H9 (cell line): ENCODE results near the gene TEAD1. TPM values are rescaled to one million over a fixed set of nuclear protein-coding genes. Genes with fewer than 3 reads are reported as not detected.
A peak's percentile ranks its signal among the peaks of the same experiment; 100 is the strongest.

Experiments used
- DNase-seq: peaks from one replicate; pipeline ENCODE4 v3.0.0-alpha.2; 2017
- H2AFZ ChIP-seq: one replicate; pipeline ENCODE4 v1.6.1; 2013; ENCODE audit warnings: mild to moderate bottlenecking, low read length, control low read depth, moderate library complexity
- H2AK5ac ChIP-seq: 2 replicates; pipeline ENCODE4 v1.6.1; 2013; ENCODE audit warnings: low read length, control low read depth, mixed read lengths; ENCODE audit not compliant: insufficient read length
- H2BK120ac ChIP-seq: one replicate; pipeline ENCODE4 v1.6.1; 2013; ENCODE audit warnings: low read depth, mild to moderate bottlenecking, low read length, control low read depth, inconsistent platforms; ENCODE audit not compliant: poor library complexity, severe bottlenecking
- H2BK12ac ChIP-seq: 2 replicates; pipeline ENCODE4 v1.6.1; 2013; ENCODE audit warnings: low read length, control low read depth, mixed read lengths, low read depth; ENCODE audit not compliant: insufficient read length
- H2BK15ac ChIP-seq: 2 replicates; pipeline ENCODE4 v1.6.1; 2013; ENCODE audit warnings: low read depth, low read length, control low read depth
- H2BK20ac ChIP-seq: one replicate; pipeline ENCODE4 v1.6.1; 2013; ENCODE audit warnings: low read depth, mild to moderate bottlenecking, low read length, control low read depth, inconsistent platforms; ENCODE audit not compliant: poor library complexity, severe bottlenecking
- H2BK5ac ChIP-seq: 2 replicates; pipeline ENCODE4 v1.6.1; 2013; ENCODE audit warnings: low read length, control low read depth, mixed read lengths; ENCODE audit not compliant: insufficient read length
- H3K14ac ChIP-seq: 2 replicates; pipeline ENCODE4 v1.6.1; 2013; ENCODE audit warnings: low read length, control low read depth; ENCODE audit not compliant: insufficient read depth
- H3K18ac ChIP-seq: 2 replicates; pipeline ENCODE4 v1.6.1; 2013; ENCODE audit warnings: low read depth, mild to moderate bottlenecking, mixed read lengths, low read length, control low read depth; ENCODE audit not compliant: insufficient read length
- H3K23ac ChIP-seq: 2 replicates; pipeline ENCODE4 v1.6.1; 2013; ENCODE audit warnings: low read length, control low read depth, mixed read lengths, low read depth; ENCODE audit not compliant: insufficient read length
- H3K23me2 ChIP-seq: 2 replicates; pipeline ENCODE4 v1.6.1; 2013; ENCODE audit warnings: low read depth, mild to moderate bottlenecking, mixed read lengths, low read length, control low read depth; ENCODE audit not compliant: insufficient read length, poor library complexity, severe bottlenecking
- H3K27ac ChIP-seq: 2 replicates; pipeline ENCODE4 v1.5.1; 2013; ENCODE audit warnings: low read length, control low read depth, mixed read lengths, low read depth; ENCODE audit not compliant: insufficient read length
- H3K27me3 ChIP-seq: 2 replicates; pipeline ENCODE4 v1.6.1; 2013; ENCODE audit warnings: low read length, control low read depth, inconsistent platforms; ENCODE audit not compliant: insufficient read depth
- H3K4ac ChIP-seq: 2 replicates; pipeline ENCODE4 v1.6.1; 2013; ENCODE audit warnings: low read depth, mild to moderate bottlenecking, control low read depth, inconsistent platforms, low read length, moderate library complexity
- H3K4me1 ChIP-seq: 2 replicates; pipeline ENCODE4 v1.6.1; 2013; ENCODE audit warnings: low read length, control low read depth, inconsistent platforms; ENCODE audit not compliant: insufficient read depth
- H3K4me2 ChIP-seq: 2 replicates; pipeline ENCODE4 v1.6.1; 2013; ENCODE audit warnings: low read length, control low read depth, mixed read lengths; ENCODE audit not compliant: insufficient read length, insufficient read depth
- H3K56ac ChIP-seq: 2 replicates; pipeline ENCODE4 v1.6.1; 2013; ENCODE audit warnings: low read depth, mild to moderate bottlenecking, mixed read lengths, low read length, control low read depth; ENCODE audit not compliant: insufficient read length
- H3K79me1 ChIP-seq: 2 replicates; pipeline ENCODE4 v1.6.1; 2013; ENCODE audit warnings: low read depth, mild to moderate bottlenecking, moderate library complexity, low read length, control low read depth, inconsistent platforms; ENCODE audit not compliant: insufficient read depth, poor library complexity, severe bottlenecking
- H3K79me2 ChIP-seq: 2 replicates; pipeline ENCODE4 v1.6.1; 2013; ENCODE audit warnings: low read length, control low read depth, inconsistent platforms; ENCODE audit not compliant: insufficient read depth
- H3K9ac ChIP-seq: 2 replicates; pipeline ENCODE4 v1.6.1; 2013; ENCODE audit warnings: low read length, control low read depth, mixed read lengths; ENCODE audit not compliant: insufficient read length; ENCODE audit errors: extremely low read depth
- H3K9me3 ChIP-seq: one replicate; pipeline ENCODE4 v1.6.1; 2013; ENCODE audit warnings: low read depth, low read length, inconsistent platforms; ENCODE audit not compliant: control insufficient read depth
- H3T11ph ChIP-seq: one replicate; pipeline ENCODE4 v1.6.1; 2013; ENCODE audit warnings: mild to moderate bottlenecking, low read length, control low read depth, inconsistent platforms
- H4K20me1 ChIP-seq: one replicate; pipeline ENCODE4 v1.6.1; 2013; ENCODE audit not compliant: control insufficient read depth, insufficient read length, insufficient read depth
- H4K5ac ChIP-seq: 2 replicates; pipeline ENCODE4 v1.6.1; 2013; ENCODE audit warnings: low read depth, mild to moderate bottlenecking, mixed read lengths, low read length, control low read depth; ENCODE audit not compliant: insufficient read length
- H4K8ac ChIP-seq: replicated peaks from 2 replicates; pipeline ENCODE4 v1.6.1; 2013; ENCODE audit warnings: low read length, control low read depth, mixed read lengths, low read depth; ENCODE audit not compliant: insufficient read length
- H4K91ac ChIP-seq: 2 replicates; pipeline ENCODE4 v1.6.1; 2013; ENCODE audit warnings: low read depth, mild to moderate bottlenecking, moderate library complexity, mixed read lengths, low read length, control low read depth; ENCODE audit not compliant: insufficient read length
- H3K27ac Mint-ChIP-seq, 3 experiments: 2 replicates in 2 of 3; 3 replicates in 1 of 3; pipeline ENCODE4 v1.8.0; 2020 to 2021; ENCODE audit warnings: mixed read lengths in 3 of 3, mild to moderate bottlenecking in 1 of 3, moderate library complexity in 1 of 3
- H3K27me3 Mint-ChIP-seq: 2 replicates; pipeline ENCODE4 v1.8.0; 2021; ENCODE audit warnings: low read depth, mild to moderate bottlenecking, moderate library complexity, mixed read lengths
- H3K36me3 Mint-ChIP-seq, 3 experiments: 2 replicates in 2 of 3; 3 replicates in 1 of 3; pipeline ENCODE4 v1.8.0; 2020 to 2021; ENCODE audit warnings: low read depth in 3 of 3, mixed read lengths in 3 of 3; ENCODE audit not compliant: insufficient read depth in 1 of 3
- H3K4me1 Mint-ChIP-seq, 2 experiments: 2 replicates each; pipeline ENCODE4 v1.8.0; 2020; ENCODE audit warnings: mixed read lengths in 2 of 2
- H3K4me3 Mint-ChIP-seq, 2 experiments: 2 replicates in 1 of 2; 3 replicates in 1 of 2; pipeline ENCODE4 v1.8.0; 2020 to 2021; ENCODE audit warnings: mild to moderate bottlenecking in 2 of 2, mixed read lengths in 2 of 2, moderate library complexity in 1 of 2
- H3K9me3 Mint-ChIP-seq, 2 experiments: 2 replicates in 1 of 2; 3 replicates in 1 of 2; pipeline ENCODE4 v1.8.0; 2020; ENCODE audit warnings: mild to moderate bottlenecking in 2 of 2, mixed read lengths in 2 of 2, moderate library complexity in 1 of 2
- CTCF ChIP-seq: fragments of 200-600 bp; sonication (generic); conservative IDR thresholded peaks from 3 replicates; pipeline ENCODE4 v1.8.0; 2021; ENCODE audit warnings: antibody characterized with exemption, mild to moderate bottlenecking
- WGBS: extraction: QIAGEN DNeasy Blood & Tissue Kit; methylation state at CpG from one replicate; pipeline ENCODE4 v1.1.7; 2013; ENCODE audit warnings: missing lambda C conversion rate, low lambda C conversion rate, mixed read lengths; ENCODE audit not compliant: insufficient read length; ENCODE audit errors: extremely low coverage; 5-methylcytosine and 5-hydroxymethylcytosine counted together
- total RNA-seq: library from RNA; stranded (reverse); gene quantifications from 2 replicates; pipeline ENCODE4 v1.2.1, GENCODE V29; 2021

TEAD1 gene
- total RNA-seq, 1 experiment from 2014 or later: 75.1 TPM

DNA sequence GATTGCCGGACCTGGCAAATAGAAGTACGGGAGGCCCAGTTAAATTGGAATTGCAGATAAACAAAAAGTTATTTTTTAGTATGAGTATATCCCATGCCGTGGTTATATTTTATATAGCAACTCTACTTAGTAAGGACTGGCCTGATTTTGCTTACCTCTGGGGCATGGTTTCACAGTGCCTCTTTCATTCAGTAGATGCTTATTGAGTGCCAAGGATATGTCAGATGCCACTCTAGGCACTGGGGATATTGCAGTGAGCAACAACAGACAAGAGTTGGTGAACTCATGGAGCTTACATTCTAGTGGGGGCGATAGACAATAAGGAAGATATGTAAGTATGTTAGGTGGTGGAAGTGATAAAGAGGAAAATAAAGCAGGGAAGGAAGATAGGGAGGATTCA lies 112.2 kb downstream of the TEAD1 start:
- Histone ChIP-seq H4K20me1 (no peaks in the 10 kb centered on the region), H2AFZ (no peak overlapping the region), H3K9ac (no peak overlapping the region), H4K8ac (no peak overlapping the region), H2BK120ac (no peak overlapping the region), H3K27me3 (no peaks in the 10 kb centered on the region), H2AK5ac (no peak overlapping the region), H3K9me3 (no peaks in the 10 kb centered on the region), H3K79me1 (peaks cover 6% of the 10 kb centered on the region), H3K23me2 (no peaks in the 10 kb centered on the region), H3K4me1 (peaks cover 12% of the 10 kb centered on the region; the same call in 1 of the 2 replicates), H3K4ac (no peak overlapping the region), H2BK15ac (no peak overlapping the region), H3K23ac (no peak overlapping the region), H3K27ac (no peak overlapping the region), H3K79me2 (peaks cover 2% of the 10 kb centered on the region; the same call in 1 of the 2 replicates), H3K4me2 (no peak overlapping the region), H4K91ac (no peak overlapping the region), H3K56ac (no peak overlapping the region), H3K14ac (no peak overlapping the region), H2BK12ac (no peak overlapping the region), H2BK5ac (no peak overlapping the region), H4K5ac (no peak overlapping the region), H3K18ac (no peak overlapping the region), H2BK20ac (no peak overlapping the region), H3T11ph (no peak overlapping the region)
- no peak overlapping the region for H3K4me3 Mint-ChIP-seq
- H3K27ac Mint-ChIP-seq: peak overlapping the region in 2 of 3 experiments; percentile 3 to 80; a peak in 3 of 7 replicates
- no peaks in the 10 kb centered on the region for H3K9me3 Mint-ChIP-seq
- H3K36me3 Mint-ChIP-seq: peaks cover 0 to 7% (median 0%) of the 10 kb centered on the region in 3 experiments; a peak in 5 of 7 replicates
- no peaks in the 10 kb centered on the region for H3K27me3 Mint-ChIP-seq
- no peak for DNase-seq
- peaks cover 53 to 54% of the 10 kb centered on the region in 2 experiments for H3K4me1 Mint-ChIP-seq
- no CpG with 5 or more reads among the region's 4 CpGs for WGBS
- TF ChIP-seq CTCF: no peak
